ENCODE results near the gene GRAP2.

DNA sequence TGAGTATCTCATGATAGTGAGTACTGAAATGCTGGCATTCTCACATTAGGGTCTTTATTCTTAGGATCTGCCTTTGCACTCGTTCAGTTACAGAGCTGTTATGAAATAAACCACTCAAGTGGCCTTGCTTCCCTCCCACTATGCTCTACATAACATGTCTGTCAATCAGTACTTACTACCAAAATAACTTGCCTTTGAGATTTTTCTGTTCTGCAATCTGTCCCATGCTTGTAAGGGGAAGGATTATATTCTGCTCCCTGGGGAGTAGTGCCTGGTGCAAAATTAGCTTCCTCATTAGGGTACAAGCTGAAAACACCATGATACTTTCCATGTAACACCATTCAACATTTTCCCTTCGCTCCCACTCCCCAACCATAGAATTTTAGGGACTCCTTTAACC, 1.9 kb upstream of the GRAP2 start:
- TF ChIP-seq, protein P1, sequence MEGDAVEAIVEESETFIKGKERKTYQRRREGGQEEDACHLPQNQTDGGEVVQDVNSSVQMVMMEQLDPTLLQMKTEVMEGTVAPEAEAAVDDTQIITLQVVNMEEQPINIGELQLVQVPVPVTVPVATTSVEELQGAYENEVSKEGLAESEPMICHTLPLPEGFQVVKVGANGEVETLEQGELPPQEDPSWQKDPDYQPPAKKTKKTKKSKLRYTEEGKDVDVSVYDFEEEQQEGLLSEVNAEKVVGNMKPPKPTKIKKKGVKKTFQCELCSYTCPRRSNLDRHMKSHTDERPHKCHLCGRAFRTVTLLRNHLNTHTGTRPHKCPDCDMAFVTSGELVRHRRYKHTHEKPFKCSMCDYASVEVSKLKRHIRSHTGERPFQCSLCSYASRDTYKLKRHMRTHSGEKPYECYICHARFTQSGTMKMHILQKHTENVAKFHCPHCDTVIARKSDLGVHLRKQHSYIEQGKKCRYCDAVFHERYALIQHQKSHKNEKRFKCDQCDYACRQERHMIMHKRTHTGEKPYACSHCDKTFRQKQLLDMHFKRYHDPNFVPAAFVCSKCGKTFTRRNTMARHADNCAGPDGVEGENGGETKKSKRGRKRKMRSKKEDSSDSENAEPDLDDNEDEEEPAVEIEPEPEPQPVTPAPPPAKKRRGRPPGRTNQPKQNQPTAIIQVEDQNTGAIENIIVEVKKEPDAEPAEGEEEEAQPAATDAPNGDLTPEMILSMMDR (IDR thresholded peaks at IDR 0.05): no peak
- TF ChIP-seq POLR2A (IDR thresholded peaks at IDR 0.05) (no peak), POLR2AphosphoS5 (IDR thresholded peaks at IDR 0.05) (no peak), EP300 (IDR thresholded peaks at IDR 0.05) (no peak)

Data from stomach (tissue), 4 donors.